Activated CD4-positive, alpha-beta T cell treated with anti-CD3 and anti-CD28 coated beads, Interleukin-2, amount 50 U/mL, for 4 hours (primary cell): ENCODE data around the gene UBA7.
"Not testable (repeated sequence)": the region's sequence is repeated elsewhere in the genome, so short reads cannot be mapped to it uniquely, and the experiment has no call there.

ENCODE experiments used
- DNase-seq, 2 experiments: peaks; one replicate each; pipeline ENCODE4 v3.0.0-alpha.2; 2020

UBA7 gene

GRCh38 chr3:49781415-49782199 is 32.1 kb downstream of the UBA7 start:
- DNase-seq: no peak

DNA sequence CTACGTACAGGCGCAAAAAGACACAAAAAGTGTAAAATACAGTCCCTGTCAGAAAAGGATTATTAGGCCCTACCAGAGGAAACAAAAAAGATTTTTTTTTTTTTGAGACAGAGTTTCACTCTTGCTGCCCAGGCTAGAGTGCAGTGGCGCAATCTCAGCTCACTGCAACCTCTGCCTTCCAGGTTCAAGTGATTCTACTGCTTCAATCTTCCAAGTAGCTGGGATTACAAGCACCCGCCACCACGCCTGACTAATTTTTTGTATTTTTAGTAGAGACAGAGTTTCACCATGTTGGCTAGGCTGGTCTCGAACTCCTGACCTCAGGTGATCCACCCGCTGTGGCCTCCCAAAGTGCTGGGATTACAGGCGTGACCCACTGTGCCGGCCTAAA is 32.8 kb downstream of the UBA7 start:
- DNase-seq: not testable (repeated sequence)

DNA sequence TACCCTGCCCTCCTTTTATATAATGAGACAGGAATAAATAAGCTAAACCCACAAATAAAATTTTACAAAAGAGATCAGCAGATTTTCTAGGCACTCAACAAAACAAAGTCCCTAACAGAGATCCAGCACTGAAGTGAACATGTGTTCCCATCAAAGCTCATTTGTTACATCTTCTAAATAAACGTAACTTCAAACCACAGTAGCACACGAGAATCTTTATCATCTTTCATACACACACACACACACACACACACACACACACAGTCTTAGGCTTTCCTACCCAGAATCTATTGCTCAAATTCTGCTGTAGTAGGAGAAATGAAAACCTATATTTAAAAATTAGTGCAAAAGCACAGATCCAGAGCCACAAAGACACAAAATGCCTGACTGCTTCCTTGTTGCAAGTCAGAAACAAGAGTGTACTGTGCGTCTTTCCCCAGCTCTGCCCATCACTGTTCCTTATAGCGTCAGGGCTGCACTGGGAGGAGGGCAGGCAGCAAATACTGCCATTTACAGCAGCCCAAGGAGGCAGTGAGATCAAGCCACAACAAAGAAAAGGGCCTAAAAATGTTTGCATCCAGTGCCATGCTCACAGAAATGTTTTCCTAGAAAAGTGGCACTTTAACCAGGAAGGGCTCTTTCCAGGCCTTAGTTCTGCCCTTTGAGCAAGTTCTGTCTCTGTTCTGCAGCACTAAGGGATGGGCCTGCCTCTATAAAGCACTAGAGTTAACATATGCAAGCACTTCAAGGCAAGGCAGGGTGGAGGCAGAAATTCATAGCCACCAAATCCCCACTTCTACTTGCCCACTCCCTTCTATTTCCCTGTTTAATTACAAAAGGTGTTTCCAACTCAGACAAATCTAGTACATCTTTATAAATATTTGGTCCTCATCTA is 33.4 kb downstream of the UBA7 start:
- no peak for DNase-seq

- no peak for DNase-seq
These were observed 34.2 kb downstream of the UBA7 start for GRCh38 chr3:49779358-49780079.

- not testable (repeated sequence) for DNase-seq
These were observed 37.7 kb downstream of the UBA7 start for GRCh38 chr3:49776101-49776500.

DNA sequence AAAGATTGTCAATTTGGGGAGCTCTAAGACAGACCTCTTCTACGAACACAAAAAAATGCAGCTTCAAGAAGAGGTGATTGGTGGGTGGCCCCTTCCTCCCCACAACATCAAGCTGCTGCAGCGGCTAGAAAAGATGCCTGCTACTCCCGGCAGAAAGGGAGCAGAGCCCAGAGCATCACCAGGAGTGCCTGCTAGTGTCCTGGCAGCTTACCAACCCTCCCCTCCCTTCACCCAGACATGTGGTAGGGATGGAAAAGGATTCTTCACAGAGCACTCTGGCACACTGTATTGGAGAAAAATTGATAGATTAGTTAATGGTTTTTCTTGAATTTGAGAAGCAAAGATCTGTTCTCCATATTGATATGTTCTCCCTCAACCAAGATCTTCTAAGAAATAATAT is 38.2 kb downstream of the UBA7 start:
- no peak for DNase-seq

DNA sequence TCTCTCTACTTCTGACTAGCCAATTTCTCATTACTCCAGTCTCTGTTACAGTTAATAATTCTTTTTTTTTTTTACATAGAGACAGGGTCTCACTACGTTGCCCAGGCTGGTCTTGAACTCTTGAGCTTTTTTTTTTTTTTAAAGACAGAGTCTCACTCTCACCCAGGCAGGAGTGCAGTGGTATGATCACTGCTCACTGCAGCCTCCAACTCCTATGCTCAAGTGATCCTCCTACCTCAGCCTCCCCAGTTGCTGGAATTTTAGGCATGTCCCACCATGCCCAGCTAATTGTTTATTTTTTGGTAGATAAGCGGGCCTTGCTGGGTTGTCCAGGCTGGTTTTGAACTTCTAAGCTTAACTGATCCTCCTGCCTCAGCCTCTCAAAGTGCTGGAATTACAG is 41.0 kb downstream of the UBA7 start:
- DNase-seq: no peak

DNA sequence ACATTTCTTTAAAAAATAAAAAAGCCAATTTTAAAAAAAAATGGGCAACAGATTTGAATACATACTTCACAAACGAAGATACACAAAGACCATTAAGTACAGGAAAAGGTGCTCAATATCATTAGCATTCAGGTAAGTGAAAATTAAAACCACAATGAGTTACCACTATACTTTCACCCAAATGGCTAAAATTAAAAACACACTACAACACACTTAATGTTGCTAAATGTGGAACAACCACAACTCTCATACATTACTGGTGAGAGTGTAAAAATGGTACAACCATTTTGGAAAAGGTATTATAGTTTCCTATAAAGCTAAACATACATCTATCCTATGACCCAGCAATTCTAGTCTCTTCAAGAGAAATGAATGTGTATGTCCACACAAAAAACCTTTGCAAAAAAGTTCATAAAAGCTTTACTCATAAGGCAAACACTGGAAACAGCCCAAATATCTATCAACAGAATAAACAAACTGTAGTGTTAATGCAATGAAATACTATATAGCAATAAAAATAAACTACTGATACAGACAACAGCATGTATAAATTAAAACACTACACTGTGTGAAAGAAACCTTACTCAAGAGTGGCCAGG is 42.3 kb downstream of the UBA7 start:
- DNase-seq: no peak

DNA sequence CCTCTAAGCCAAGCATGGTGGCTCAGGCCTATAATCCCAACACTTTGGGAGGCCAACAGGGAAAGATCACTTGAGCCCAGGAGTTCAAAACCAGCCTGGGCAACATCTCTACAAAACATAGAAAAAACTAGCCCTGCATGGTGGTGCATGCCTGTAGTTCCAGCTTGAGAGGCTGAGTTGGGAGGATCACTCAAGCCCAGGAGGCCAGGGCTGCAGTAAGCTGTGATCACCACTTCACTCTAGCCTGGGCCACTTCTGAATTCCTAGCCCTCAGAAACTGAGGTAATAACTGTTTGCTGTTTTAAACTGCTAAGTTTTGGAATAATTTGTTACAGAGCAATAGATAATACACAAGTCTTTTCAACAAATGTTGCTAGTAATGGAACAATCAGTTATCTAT is 43.8 kb downstream of the UBA7 start:
- no peak for DNase-seq

- no peak for DNase-seq
These were observed 44.4 kb downstream of the UBA7 start for GRCh38 chr3:49769286-49769915.

DNA sequence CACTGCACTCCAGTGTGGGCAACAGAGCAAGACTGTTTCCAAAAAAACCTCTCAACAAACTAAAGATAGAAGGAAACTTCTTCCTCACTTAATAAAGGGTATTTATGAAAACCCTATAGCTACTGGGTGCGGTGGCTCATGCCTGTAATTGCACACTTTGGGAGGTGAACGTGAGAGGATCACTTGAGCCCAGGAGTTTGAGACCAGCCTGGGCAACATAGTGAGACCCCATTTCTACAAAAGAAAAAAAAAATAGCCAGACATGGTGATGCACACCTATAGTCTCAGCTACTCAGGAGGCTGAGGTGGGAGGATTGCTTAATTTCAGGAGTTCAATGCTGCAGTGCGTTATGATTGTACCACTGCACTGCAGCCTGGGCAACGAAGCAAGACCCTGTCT is 49.8 kb downstream of the UBA7 start:
- no peak for DNase-seq

GRCh38 chr3:49761661-49762060 is 52.1 kb downstream of the UBA7 start:
- no peak for DNase-seq

DNA sequence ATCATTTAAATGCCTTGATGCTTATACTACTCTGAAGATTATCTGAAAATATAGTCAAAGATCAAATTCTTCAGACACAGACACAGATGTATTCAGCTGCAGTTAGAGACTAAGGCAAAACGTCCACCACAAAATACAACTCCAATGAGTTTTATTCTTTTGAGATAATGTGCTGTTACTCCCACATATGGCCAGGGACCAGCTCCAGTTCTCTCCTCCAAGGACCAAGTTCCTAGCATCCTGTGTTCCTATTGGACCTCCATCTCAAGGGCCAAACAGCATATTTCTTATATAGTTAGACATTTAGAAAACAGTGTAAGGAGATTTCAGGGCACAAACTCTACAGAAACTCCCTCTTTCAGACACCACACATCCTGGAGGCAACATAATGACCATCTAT is 54.5 kb downstream of the UBA7 start:
- no peak for DNase-seq

DNA sequence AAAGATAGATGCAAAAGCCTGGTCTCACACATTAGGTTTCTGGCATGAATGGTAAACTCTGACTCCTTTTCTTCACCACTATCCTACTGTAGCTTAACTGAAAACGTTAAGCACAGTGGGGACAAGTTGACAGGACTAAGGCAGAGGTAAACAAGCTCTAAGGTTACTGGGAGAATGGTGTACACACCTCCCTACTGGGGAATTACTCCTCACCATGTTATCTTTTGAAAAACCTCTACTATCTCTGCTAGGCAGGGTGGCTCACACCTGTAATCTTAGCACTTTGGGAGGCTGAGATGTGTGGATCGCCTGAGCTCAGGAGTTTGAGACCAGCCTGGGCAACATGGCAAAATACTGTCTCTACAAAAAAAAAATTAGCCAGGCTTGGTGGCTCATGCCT is 56.6 kb downstream of the UBA7 start:
- DNase-seq: no peak

DNA sequence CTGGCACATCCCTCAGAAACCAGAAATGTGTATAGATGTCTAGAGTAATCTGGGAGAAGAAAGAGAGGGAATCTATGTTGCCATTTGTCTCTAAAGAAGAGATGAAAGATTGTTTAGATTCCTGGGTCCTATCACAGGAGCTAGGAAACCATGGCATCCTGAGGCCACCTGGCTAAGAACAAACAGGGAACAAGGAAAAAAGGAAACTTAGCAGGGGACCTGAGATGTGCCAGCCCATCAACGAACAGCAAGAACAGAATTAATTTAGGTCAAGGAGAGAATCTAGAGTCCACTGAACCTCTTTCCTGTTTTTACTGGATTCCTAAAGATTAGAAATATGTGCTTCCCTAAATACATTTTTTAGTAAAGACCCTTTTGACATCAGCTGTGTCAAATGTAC is 57.7 kb downstream of the UBA7 start:
- DNase-seq: no peak
